NCI-H526 (cell line): Measurements from ENCODE around the gene MOSPD2.

Experiments used
- DNase-seq, 2 experiments: peaks; one replicate each; lab custom pipeline; 2025; lab: John Stamatoyannopoulos, UW

Gene MOSPD2

GRCh38 chrX:14915596-14915995 is 42.4 kb downstream of the MOSPD2 start:
- DNase-seq = no peak

DNA sequence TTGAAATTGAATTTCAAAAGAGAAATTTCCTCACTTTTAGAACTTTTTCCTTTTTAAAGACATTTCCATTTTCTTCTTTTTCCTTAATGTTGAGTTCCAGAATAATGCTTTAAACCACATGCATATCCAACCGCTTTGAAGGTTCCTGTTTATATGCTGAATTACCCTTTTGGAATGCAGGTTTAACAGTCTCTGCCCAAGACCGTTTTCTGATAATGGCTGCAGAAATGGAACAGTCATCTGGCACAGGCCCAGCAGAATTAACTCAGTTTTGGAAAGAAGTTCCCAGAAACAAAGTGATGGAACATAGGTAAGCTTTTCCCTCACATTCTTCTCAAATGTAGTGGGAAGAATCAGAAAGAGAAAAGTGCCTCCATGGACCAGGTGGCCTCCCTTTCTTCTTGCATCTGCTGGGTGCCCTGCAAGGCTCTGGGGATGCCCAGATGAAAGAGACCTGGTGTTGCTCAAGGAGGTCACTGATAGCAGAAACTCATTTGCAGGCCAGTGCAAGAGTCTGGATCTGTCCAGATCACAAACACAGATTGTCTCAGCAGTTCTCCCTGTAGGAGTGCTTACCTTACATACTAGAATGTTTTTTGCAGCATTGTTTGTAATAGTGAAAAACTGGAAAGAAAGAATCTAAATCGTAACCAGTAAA is 42.9 kb downstream of the MOSPD2 start:
- no peak for DNase-seq

GRCh38 chrX:14919407-14919806 is 46.2 kb downstream of the MOSPD2 start:
- no peak for DNase-seq

DNA sequence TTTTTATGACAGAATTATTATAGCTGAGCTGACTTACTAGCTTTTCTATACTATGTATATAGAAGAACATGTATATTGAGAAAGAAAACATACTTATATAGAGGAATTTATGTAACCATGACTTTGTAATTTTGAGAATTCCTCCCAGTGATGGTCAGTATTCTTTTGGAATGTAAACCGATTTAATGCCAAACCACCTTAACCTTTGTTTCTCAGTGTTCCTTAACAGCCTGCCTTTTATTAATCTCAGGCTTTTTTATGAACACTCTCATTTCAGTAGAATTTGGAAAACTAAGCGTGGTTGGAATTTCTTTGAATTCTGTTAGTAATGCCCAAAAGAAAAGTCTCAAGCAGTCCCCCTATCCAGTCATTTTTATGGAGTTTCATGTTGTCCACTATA is 47.0 kb downstream of the MOSPD2 start:
- no peak for DNase-seq

DNA sequence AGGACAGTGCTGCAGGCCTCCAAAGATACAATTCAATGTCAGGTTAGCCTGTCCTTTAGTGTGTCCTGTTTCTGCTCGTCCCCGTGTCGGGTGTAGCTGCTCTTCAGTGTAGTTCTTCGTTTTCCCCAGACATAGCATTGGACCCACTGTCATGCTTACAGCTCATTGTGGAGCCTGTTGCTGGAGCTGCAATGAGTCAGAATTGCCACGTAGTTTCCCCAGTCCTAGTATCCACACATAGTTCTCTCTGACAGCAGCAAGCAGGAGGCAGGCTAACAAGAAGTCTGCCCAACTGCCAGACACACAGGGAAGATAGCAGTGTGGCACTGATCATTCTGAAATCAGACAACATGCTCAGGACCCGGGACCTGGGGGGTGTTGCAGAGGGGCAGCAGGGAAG is 49.2 kb downstream of the MOSPD2 start:
- DNase-seq = no peak

DNA sequence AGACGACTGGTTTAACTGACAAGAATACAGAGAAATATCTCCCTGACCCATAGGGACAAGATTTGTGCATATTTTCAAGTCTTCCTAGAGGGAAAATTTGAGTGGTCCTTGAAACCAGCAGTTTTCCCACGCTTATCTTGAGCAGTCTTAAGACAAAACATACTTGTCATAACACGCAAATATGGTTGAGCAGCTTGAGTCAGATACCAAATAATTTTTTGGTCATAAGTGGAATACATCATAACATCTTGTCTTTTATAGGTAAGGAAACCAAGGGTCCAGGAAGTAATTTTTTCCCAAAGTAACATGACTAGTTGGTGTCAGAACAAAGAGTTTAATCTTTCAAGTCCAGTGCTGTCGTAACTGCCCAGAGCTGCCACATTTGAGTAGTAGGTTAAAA is 50.5 kb downstream of the MOSPD2 start:
- DNase-seq = no peak

GRCh38 chrX:14926471-14926870 is 53.2 kb downstream of the MOSPD2 start:
- DNase-seq = no peak

DNA sequence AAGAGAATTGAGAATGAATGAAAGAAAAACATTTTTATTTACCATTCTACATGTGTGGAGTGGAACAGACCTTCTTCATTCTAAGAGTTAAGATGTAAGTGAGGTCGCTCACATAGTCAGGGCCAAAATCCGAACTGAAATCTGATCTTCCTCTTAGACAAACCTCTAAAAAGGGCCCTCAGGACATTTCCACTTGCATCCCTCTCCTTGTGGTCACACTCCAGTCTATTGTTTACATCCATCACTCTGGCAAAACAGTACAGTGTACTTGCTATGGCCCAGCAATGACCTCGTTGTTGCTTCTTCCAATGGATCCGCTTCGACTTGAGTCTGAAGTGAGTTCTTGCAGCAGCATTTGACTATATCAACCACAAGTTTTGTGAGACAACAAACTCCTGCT is 54.2 kb downstream of the MOSPD2 start:
- no peak for DNase-seq

DNA sequence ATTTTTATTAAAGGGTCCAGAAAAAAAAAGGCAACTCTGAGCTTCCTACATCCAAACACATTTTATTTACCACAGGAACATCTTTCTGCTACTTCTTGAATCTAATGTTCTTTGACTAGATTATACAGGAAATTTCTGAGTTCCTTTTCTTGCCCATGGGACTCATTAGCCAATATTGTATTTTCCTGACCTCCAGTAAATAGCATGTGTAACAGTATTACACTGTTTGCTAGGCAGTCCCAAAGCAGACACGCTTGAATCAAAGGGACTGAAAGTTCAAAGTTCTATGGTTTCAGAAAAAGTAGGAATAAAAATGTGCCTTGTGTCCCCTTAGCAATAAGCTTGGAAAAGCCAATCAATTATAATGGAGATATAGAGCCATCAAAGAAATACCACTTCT is 57.4 kb downstream of the MOSPD2 start:
- DNase-seq = no peak

DNA sequence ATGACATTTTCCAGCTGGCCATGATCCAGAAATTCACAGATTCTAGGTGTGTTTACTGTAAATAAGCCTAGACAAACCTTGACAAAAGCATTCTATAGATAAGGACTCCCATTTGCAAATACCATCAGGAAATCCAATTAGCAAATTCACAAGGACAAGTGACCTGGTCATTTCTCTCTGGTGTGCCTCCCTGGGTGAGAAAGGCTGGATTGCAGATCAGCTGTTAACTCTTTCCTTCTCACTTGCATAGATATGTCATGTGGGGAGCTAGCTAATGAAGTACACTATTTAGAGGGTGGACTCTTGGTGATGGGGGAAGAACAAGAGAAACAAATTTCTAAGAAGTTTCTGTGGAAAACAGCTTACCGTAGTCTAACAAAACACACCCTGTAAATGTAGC is 58.9 kb downstream of the MOSPD2 start:
- no peak for DNase-seq

- DNase-seq = no peak
Observed at GRCh38 chrX:14934423-14934822, 61.2 kb downstream of the MOSPD2 start.

GRCh38 chrX:14936561-14936960 is 63.3 kb downstream of the MOSPD2 start:
- no peak for DNase-seq

DNA sequence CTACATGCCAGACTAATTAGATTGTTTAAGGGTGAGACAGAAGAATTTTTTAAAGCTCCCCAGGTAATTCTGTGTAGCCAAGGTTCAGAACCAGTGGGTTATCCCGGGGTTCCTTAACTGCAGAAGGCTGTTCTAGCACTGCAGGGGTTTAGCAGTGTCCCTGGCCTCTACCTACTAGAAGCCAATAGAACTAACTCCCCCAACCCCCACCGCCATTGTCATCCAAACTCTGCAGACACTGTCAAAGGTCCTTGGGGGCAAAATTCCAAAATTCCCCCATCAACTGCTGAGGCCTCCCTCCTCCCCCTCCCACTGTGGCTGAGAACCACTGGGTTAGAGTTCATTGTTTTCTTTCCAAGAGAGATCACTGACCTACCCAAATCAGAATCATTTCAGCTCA is 66.4 kb downstream of the MOSPD2 start:
- DNase-seq = no peak

GRCh38 chrX:14941301-14941700 is 68.1 kb downstream of the MOSPD2 start:
- no peak for DNase-seq

- no peak for DNase-seq
Observed at GRCh38 chrX:14942341-14942740, 69.1 kb downstream of the MOSPD2 start.

DNA sequence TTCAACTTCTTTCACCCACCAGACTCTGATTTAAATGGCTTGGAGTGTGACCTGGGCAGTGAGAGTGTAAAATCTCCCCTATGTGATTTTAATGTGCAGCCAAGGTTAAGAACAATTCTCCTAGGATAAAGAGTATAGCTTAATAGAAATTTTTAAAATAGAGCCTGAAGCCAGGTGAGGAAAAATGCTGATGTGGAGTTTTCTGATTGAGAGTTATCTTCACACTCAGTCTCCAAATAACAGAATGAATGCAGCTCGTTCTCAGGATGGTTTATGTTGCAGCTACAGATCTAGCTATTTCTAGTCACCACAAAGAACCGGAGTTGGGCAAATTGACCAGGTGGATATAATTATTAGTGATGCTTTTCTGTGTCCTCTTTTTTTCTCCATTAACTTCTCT is 70.7 kb downstream of the MOSPD2 start:
- no peak for DNase-seq

GRCh38 chrX:14946606-14947155 is 73.5 kb downstream of the MOSPD2 start:
- peak in 1 of 2 experiments; percentile 29 for DNase-seq

DNA sequence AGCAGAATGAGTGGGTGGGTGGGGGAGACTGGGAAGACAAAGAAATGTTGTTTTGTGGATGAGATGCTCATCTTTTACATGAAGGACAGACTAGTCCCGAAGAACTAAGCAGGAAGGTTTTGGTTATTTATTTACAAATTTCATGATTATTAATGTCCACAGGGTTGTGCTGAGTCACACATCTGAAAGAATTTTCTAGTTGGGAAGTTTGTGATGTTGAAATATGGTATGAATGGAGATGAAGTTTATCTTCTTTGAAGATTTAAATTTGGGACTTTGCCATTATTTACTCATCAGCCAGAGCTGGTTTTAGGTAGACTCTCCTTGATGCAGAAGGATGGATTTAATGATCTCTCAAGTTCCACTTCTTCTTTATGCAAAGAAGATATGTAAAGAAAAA is 75.5 kb downstream of the MOSPD2 start:
- DNase-seq = no peak

GRCh38 chrX:14956813-14957582 is 83.8 kb downstream of the MOSPD2 start:
- DNase-seq = no peak

DNA sequence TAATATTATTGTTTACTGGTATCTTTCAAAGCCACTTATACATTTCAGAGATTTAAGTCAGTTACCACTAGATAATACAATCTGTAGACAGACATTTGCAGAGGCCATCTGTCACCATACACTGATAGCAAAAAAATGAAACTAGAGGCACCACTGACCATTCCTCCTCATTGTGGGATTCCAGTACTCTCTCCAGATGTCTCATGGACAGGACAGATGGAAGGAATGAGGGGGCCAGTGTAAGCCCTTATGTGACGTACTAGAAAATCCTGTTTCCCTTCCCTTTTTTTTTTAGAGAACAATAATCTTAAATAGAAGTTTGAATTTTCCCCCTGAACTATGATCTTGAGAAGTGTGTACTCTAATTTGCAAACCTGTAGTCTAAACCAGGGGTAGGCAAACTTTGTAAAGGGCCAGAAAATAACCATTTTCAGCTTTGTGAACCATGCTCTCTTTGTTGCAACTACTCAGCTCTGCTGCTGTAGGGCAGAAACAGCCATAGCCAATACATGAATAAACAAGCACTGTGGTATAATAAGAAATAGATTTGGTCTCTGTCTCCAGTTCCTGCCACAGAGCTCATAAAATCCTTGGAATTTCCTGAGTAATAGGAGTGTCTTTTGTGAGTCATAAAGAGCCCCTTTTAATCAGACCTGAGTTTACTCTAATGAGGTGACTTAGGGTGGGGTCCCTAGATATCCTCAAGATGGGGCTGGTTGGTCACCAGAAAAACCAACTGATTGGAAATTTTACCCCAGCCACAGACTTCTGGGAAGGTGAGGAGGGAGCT is 90.4 kb downstream of the MOSPD2 start:
- DNase-seq = no peak

GRCh38 chrX:14964500-14964899 is 91.3 kb downstream of the MOSPD2 start:
- no peak for DNase-seq
